G401.6 (cell line): ENCODE results near the gene SNX7.

ENCODE experiments used
- FAIRE-seq: peaks from 2 replicates; lab custom pipeline; 2012; peaks lifted over from hg19 to GRCh38; lab: Jason Lieb, UNC

The SNX7 gene

GRCh38 chr1:98661544-98662355 is at the start of gene SNX7:
TSS of gene SNX7 (plus strand) at chr1:98661721. CDS start at chr1:98661732, 11 bp downstream.
- no peak for FAIRE-seq

DNA sequence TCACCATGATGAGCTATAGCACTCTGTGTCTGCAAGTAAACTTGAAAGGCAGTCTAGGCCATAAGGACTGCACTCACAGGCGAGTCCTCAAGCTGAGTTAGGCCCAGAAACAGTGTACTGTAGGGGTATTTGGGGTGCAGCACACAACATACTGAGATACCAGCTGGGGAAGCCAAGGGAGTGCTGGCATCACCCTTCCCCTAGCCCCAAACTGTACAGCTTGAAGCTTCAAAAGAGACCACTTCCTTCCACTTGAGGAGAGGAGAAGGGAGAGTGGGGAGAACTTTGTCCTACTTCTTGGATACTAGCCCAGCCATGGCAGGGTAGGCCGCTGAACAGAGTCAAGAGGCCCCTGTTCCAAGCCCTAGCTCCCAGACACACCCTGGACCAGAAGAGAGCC is 24.2 kb upstream of the SNX7 start:
- no peak for FAIRE-seq

DNA sequence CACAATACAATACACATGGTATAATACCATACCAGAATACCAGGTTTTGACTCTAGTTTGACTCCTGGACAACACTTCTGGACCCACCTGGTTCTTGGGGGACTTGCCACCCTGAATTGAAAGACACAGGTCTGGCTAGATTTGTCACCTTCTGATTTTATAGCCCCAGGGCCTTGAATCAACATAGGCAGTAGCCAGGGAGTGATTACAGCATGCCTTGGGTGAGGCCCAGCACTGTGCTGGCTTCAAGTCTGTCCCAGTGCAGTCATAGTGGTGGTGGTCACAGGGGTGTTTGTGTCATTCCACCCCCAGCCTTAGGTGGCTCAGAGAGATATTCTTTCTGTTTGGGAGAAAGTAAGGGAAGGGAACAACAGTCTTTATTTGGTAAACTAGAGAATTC is 23.3 kb upstream of the SNX7 start:
- FAIRE-seq = no peak

- FAIRE-seq = no peak
Observed at GRCh38 chr1:98644510-98644909, 17.0 kb upstream of the SNX7 start.

DNA sequence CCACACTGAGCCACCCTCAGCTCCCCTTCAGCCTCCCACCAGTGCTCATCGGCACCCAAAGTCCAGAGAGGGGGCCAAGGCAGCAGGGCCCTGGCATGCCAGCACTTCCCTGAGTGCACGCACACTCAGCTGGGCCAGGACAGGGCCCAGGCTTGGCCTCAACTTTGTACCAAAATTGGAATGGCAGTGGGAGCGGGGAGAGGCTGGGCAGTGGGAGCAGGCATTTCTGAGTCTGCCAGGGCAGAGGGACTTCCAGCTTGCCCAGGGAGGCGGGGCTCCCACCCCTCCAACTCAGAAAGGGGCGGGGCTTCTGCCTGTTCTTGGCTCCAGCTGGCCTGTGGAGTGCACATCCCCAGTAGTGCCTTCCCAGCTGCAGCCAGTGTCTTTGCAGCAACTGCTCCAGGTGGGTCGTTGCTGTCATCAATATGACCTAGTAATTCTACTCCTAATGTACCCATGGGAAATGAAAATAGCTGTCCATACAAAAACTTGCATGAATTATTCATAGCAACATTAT is 10.3 kb upstream of the SNX7 start:
- FAIRE-seq = no peak

GRCh38 chr1:98653123-98653522 is 8.4 kb upstream of the SNX7 start:
- no peak for FAIRE-seq

- no peak for FAIRE-seq
Observed at GRCh38 chr1:98659879-98660278, 1.6 kb upstream of the SNX7 start.

GRCh38 chr1:98660940-98661543 is 479 bp upstream of the SNX7 start:
- no peak for FAIRE-seq

DNA sequence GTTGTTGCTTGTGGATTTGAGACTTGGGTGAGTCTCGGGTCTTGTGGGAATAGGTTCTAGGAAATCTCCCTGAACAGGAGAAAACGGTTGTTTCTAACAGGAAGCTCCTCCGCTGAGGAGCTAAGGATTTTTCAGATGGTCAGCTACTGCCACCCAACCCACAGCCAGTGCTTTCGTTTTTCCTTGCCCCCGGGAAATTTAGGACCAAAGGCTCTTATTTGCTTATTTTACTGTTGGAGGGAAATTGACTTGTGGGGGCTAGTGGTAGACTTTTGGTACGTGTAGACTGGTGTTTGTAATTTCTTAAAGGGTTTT is 792 bp downstream of the SNX7 start:
- FAIRE-seq = no peak

- no peak for FAIRE-seq
Observed at GRCh38 chr1:98668733-98669132, 7.2 kb downstream of the SNX7 start.

DNA sequence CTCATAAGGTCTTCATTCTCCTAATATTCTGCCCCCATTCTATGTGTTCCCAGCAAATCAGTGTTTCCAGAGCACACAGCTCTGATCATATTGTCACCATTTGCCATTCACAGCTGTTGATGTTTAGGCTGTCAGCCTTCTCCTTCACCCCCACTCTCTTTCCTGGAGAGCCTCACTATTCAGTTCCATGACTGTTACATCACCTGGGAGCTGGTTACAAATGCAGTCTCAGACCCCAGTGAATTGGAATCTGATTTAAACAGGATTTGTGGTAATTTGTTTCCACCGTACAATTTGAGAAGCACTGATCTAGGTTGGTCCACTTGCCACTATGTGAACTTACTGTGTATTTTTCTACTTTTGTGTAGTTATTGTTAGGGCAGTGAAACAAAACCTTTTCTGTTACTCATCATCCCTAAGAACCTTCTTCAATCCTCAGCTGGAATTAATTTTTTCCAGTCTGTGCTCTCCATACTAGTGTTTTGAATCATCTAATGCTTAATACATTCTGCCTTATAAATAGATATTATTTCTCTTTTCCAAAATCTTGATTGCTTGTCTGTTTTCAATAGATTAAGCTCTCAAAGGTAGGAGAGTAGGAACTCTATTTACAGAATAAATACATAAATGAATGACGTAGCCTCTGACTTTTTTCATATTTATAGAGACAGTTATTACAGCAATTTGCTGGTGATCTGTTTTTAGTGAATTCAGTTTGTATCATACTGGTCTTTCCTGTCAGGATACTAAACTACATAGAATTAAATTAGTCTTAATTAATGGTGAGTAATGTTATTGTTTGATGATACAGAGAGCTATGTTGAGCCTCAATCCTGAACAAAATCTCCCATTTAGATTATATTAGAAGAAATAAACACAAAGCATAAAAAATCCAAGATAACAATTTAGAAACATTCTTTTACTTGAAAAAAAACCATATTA is 8.1 kb downstream of the SNX7 start:
- FAIRE-seq = no peak

DNA sequence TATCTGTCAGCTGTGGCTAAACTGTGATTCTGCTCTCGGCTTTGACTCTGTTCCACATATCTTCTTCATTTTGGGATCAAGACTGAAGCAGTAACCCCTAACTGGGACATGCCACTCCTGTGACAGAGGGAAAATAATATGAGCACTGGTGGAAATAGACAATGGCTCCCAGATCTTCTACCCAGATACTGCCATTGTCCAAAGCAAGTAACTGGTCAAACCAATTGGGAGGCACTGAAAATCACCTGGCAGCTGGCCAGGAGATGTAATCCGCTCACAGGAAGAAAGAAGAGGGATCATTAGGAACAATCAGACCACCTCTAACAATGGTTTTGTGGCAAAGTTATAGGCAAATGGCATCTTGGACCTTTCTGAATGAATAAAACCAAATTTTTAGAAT is 10.7 kb downstream of the SNX7 start:
- no peak for FAIRE-seq

- FAIRE-seq = no peak
Observed at GRCh38 chr1:98674075-98674781, 12.7 kb downstream of the SNX7 start.

- FAIRE-seq = no peak
Observed at GRCh38 chr1:98675282-98675681, 13.8 kb downstream of the SNX7 start.

DNA sequence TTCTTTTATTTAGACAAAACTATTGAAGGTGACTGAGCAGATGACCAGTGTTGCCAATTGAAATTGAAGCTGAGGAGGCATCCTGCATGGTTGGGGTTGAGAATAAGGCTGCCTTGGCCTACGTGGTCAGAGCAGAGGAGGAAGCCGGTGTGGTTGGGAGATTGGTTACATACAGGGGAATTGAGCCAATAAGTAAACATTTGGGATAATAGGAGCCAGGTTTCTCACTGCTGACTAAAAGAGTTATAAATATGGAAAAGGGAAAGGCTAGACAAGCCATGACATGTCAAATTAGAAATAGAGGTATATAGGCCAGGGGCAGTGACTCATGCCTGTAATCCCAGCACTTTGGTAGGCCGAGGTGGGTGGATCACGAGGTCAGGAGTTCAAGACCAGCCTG is 15.8 kb downstream of the SNX7 start:
- FAIRE-seq = no peak

DNA sequence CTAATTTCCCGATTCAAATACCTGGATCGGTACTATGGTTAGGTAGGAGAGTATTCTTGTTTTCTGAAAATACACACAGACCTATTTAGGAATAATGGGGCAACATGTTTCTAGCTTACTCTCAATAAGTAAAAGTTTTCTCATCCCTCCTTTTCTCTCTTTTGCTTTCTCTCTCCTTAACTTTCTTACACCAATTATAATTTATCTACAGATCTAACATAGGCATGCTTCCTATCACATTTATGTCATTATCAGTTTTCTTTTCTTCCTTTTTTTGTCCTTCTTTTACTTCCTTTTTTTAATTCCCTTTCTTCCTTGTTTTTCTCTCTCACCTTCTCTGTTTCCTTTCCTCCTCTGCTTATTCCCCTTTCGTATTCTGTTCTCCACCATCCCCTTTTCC is 20.3 kb downstream of the SNX7 start:
- no peak for FAIRE-seq

GRCh38 chr1:98688110-98688739 is 26.7 kb downstream of the SNX7 start:
- FAIRE-seq = no peak

DNA sequence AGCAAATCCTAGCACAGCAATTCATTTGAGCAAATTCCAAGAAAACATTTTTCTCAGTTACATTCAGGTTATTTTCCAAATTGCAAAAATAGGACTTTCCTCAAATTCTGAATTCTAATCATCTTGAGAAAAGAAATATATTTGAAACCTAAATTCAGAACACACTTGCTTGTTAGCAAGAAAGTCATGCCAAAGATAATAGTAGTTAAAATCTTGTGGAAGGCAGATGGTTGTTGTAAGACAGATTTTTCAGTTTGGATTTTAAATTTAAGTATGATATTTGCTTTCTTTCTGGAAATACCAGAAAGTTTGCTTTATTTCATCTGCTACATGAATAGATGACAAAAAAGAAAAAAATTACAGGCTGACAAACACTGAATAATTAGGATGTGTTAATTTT is 29.1 kb downstream of the SNX7 start:
- no peak for FAIRE-seq

DNA sequence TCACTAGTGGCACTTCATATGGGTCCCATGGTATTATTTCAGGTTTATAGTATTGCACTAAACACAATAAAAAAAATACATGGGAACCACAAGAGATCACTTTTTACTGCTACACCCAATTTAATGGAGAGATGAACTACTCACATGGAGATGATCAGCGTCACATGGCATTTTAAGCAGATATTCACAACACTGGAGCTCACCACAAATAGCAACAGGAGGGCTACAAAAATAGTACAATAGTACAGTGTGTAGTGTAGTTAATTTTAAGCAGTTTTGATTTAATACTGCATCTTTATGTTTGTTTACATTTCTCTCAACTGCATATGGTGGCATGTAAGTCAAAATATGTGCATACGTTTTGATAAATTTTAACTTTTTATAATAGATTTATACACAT is 31.0 kb downstream of the SNX7 start:
- FAIRE-seq = no peak

DNA sequence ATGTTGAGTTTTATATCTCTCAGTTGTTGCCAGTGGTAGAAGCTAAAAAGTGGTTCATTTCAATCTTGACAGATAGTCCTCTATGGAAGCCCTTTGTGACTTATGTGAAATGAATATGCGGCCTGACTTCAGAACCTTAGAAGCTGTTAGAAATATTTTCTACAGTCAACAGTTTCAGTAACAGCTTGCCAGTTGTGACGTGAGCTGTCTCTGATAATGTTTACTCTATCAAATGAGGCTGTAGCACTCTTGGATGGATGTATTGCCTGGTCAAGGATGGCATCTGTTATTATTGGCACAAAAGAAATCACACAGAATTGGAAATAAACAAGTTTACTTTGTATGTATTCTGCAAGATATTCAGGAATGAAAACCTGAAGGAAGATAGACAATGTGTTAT is 31.9 kb downstream of the SNX7 start:
- no peak for FAIRE-seq

- FAIRE-seq = no peak
Observed at GRCh38 chr1:98696077-98696476, 34.6 kb downstream of the SNX7 start.

- FAIRE-seq = no peak
Observed at GRCh38 chr1:98697781-98698180, 36.3 kb downstream of the SNX7 start.
